HEK293 (cell line): Measurements from ENCODE around the gene UBE3C.

ENCODE experiments used
- CTCF ChIA-PET: fragments of 350-600 bp; formaldehyde crosslinking; extraction: SDS; loops from one replicate; lab custom pipeline; 2021; ENCODE audit warnings: antibody characterized with exemption; lab: Yijun Ruan, JAX
- POLR2A ChIA-PET: fragments of 300-600 bp; formaldehyde crosslinking; extraction: SDS; loops from one replicate; lab custom pipeline; 2020; ENCODE audit warnings: antibody characterized with exemption, inconsistent platforms; lab: Yijun Ruan, JAX
- H3K27ac ChIP-seq: fragments of 200-500 bp; sonication (Bioruptor generic); 2 replicates; pipeline ENCODE4 v1.5.1; 2014; ENCODE audit warnings: low read depth, low read length, control low read depth, inconsistent platforms; ENCODE audit errors: extremely low read depth
- H3K36me3 ChIP-seq, 2 experiments: fragments of 200-500 bp in 1 of 2; sonication (Bioruptor generic) in 1 of 2; 1 replicate in 1 of 2; 2 replicates in 1 of 2; pipeline ENCODE4 v1.5.1; 2014 to 2017; ENCODE audit warnings: inconsistent platforms in 2 of 2, low read length in 2 of 2; ENCODE audit not compliant: control insufficient read depth in 2 of 2, insufficient read depth in 1 of 2
- H3K4me1 ChIP-seq: fragments of 200-500 bp; sonication (Bioruptor generic); 2 replicates; pipeline ENCODE4 v1.5.1; 2014; ENCODE audit warnings: mild to moderate bottlenecking, low read length, inconsistent platforms; ENCODE audit not compliant: control insufficient read depth, insufficient read depth
- H3K4me3 ChIP-seq: 2 replicates; pipeline ENCODE4 v1.5.1; 2011; ENCODE audit warnings: low read depth, mild to moderate bottlenecking, control low read depth, low read length, moderate library complexity
- H3K9me3 ChIP-seq: fragments of 200-500 bp; sonication (Bioruptor generic); 2 replicates; pipeline ENCODE4 v1.5.1; 2014; ENCODE audit warnings: low read depth, low read length, inconsistent platforms; ENCODE audit not compliant: control insufficient read depth, insufficient read depth
- BCL11A ChIP-seq: fragments of 450-650 bp; formaldehyde crosslinking; IDR thresholded peaks from 2 replicates; pipeline ENCODE4 v1.5.1; 2016; ENCODE audit warnings: low read depth, missing biosample characterization, missing genetic modification characterization
- GLI4 ChIP-seq: fragments of 450-650 bp; formaldehyde crosslinking; IDR thresholded peaks from 2 replicates; pipeline ENCODE4 v1.5.1; 2016; ENCODE audit warnings: missing biosample characterization, missing genetic modification characterization
- GLIS2 ChIP-seq: fragments of 450-650 bp; formaldehyde crosslinking; IDR thresholded peaks from 2 replicates; pipeline ENCODE4 v1.5.1; 2016; ENCODE audit warnings: missing biosample characterization, missing genetic modification characterization
- HOXA7 ChIP-seq: sonication (generic); formaldehyde crosslinking; IDR thresholded peaks from 2 replicates; pipeline ENCODE4 v1.8.1; 2022; ENCODE audit warnings: missing genetic modification reagents, borderline replicate concordance
- MEIS1 ChIP-seq: sonication (generic); formaldehyde crosslinking; IDR thresholded peaks from 2 replicates; pipeline ENCODE4 v1.8.1; 2022; ENCODE audit warnings: missing genetic modification reagents, mild to moderate bottlenecking, borderline replicate concordance
- OSR2 ChIP-seq: fragments of 450-650 bp; formaldehyde crosslinking; IDR thresholded peaks from 2 replicates; pipeline ENCODE4 v1.5.1; 2016; ENCODE audit warnings: missing biosample characterization, missing genetic modification characterization
- PRDM2 ChIP-seq: fragments of 450-650 bp; formaldehyde crosslinking; IDR thresholded peaks from 2 replicates; pipeline ENCODE4 v1.5.1; 2016; ENCODE audit warnings: missing biosample characterization, missing genetic modification characterization, borderline replicate concordance
- PRDM6 ChIP-seq: fragments of 450-650 bp; formaldehyde crosslinking; IDR thresholded peaks from 2 replicates; pipeline ENCODE4 v1.5.1; 2017; ENCODE audit warnings: missing biosample characterization, missing genetic modification characterization
- REPIN1 ChIP-seq: fragments of 450-650 bp; formaldehyde crosslinking; IDR thresholded peaks from 2 replicates; pipeline ENCODE4 v1.5.1; 2017; ENCODE audit warnings: missing biosample characterization, missing genetic modification characterization, low read depth
- SCRT1 ChIP-seq: fragments of 450-650 bp; formaldehyde crosslinking; IDR thresholded peaks from 2 replicates; pipeline ENCODE4 v1.5.1; 2016; ENCODE audit warnings: missing biosample characterization, missing genetic modification characterization, borderline replicate concordance
- SCRT2 ChIP-seq: fragments of 450-650 bp; formaldehyde crosslinking; IDR thresholded peaks from 2 replicates; pipeline ENCODE4 v1.5.1; 2016; ENCODE audit warnings: missing biosample characterization, missing genetic modification characterization
- TRIM28 ChIP-seq: IDR thresholded peaks from 2 replicates; pipeline ENCODE4 v1.6.1; 2011; ENCODE audit warnings: low read length, control low read depth, borderline replicate concordance
- WT1 ChIP-seq: fragments of 450-650 bp; formaldehyde crosslinking; IDR thresholded peaks from 2 replicates; pipeline ENCODE4 v1.5.1; 2016; ENCODE audit warnings: missing biosample characterization, missing genetic modification characterization
- ZBTB26 ChIP-seq: fragments of 450-650 bp; formaldehyde crosslinking; optimal IDR thresholded peaks from 2 replicates; pipeline ENCODE3; 2016; ENCODE audit warnings: missing biosample characterization, mild to moderate bottlenecking, missing genetic modification characterization
- ZBTB48 ChIP-seq: fragments of 450-650 bp; formaldehyde crosslinking; IDR thresholded peaks from 2 replicates; pipeline ENCODE4 v1.5.1; 2016; ENCODE audit warnings: missing biosample characterization, missing genetic modification characterization
- ZNF37A ChIP-seq: fragments of 450-650 bp; IDR thresholded peaks from 2 replicates; pipeline ENCODE4 v1.5.1; 2018; ENCODE audit warnings: missing biosample characterization, missing genetic modification characterization
- ZNF394 ChIP-seq: fragments of 450-650 bp; formaldehyde crosslinking; IDR thresholded peaks from 2 replicates; pipeline ENCODE4 v1.5.1; 2016; ENCODE audit warnings: missing biosample characterization, missing genetic modification characterization, mild to moderate bottlenecking, moderate library complexity, borderline replicate concordance
- ZNF426 ChIP-seq: fragments of 450-650 bp; formaldehyde crosslinking; IDR thresholded peaks from 2 replicates; pipeline ENCODE4 v1.5.1; 2017; ENCODE audit warnings: missing biosample characterization, missing genetic modification characterization, mild to moderate bottlenecking, inconsistent platforms, moderate library complexity
- ZNF513 ChIP-seq: fragments of 450-650 bp; IDR thresholded peaks from 2 replicates; pipeline ENCODE4 v1.5.1; 2018; ENCODE audit warnings: missing biosample characterization, missing genetic modification characterization
- ZNF529 ChIP-seq: fragments of 450-650 bp; formaldehyde crosslinking; IDR thresholded peaks from 2 replicates; pipeline ENCODE4 v1.5.1; 2017; ENCODE audit warnings: missing genetic modification characterization, missing biosample characterization; ENCODE audit not compliant: insufficient replicate concordance
- ZNF580 ChIP-seq: fragments of 450-650 bp; formaldehyde crosslinking; IDR thresholded peaks from 2 replicates; pipeline ENCODE4 v1.5.1; 2016; ENCODE audit warnings: missing biosample characterization, missing genetic modification characterization
- ZNF610 ChIP-seq: fragments of 450-650 bp; formaldehyde crosslinking; IDR thresholded peaks from 2 replicates; pipeline ENCODE4 v1.5.1; 2016; ENCODE audit warnings: missing biosample characterization, missing genetic modification characterization, borderline replicate concordance
- ZNF654 ChIP-seq: fragments of 450-650 bp; formaldehyde crosslinking; IDR thresholded peaks from 2 replicates; pipeline ENCODE4 v1.5.1; 2016; ENCODE audit warnings: low read depth, missing biosample characterization, missing genetic modification characterization
- ZNF677 ChIP-seq: fragments of 450-650 bp; IDR thresholded peaks from 2 replicates; pipeline ENCODE4 v1.5.0; 2018; ENCODE audit warnings: missing biosample characterization, mild to moderate bottlenecking, missing genetic modification characterization, moderate library complexity

UBE3C gene

DNA sequence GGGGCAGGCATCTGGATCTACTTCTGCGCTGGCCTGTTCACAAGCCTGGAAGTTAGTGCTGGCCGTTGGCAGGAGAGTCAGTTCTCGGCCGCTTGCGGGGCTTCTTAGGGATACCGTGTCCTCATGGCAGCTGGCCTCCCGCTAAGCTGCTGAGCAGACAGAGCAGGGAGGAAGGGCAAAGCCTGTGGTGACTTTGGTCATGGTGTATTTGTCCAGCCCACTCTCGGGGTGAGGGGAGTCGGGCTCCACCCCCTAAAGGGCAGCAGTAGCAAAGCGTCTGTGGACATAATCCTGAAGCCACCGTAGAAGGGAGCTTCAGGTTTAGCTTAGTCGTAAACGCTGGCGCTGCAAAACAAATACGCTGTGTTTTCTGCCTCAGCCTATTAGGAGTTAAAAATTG, 12.2 kb downstream of the UBE3C start (continued):
- TF ChIP-seq TRIM28 = peak; percentile 86
- TF ChIP-seq ZBTB48 (tag by site-specific recombination) = no peak
- TF ChIP-seq PRDM6 (tag by site-specific recombination) = 0 out of 2 replicates have a peak, but pooled peaks have one; percentile 15
- TF ChIP-seq ZNF513 (tag by site-specific recombination) = no peak
- TF ChIP-seq ZNF37A (tag by site-specific recombination) = no peak
- TF ChIP-seq ZNF580 (tag by site-specific recombination) = no peak
- TF ChIP-seq GLIS2 = peak; percentile 10; the same call in 1 of the 2 replicates
- no peak for TF ChIP-seq ZNF654 (tag by site-specific recombination)
- TF ChIP-seq, all 188 proteins: peak for 10

GRCh38 chr7:157151626-157152339, 13.1 kb downstream of the UBE3C start:
- no peak overlapping the region for H3K4me3 ChIP-seq
- H3K9me3 ChIP-seq = no peaks in the 10 kb centered on the region
- H3K4me1 ChIP-seq = peaks cover 8% of the 10 kb centered on the region; the same call in 1 of the 2 replicates
- ChIA-PET CTCF (interaction anchor here (0.5 to 0.7 kb wide), 2 partner anchors 19 to 182 kb away, joined by 3 to 4 read pairs; no protein-coding TSS in a partner anchor), POLR2A (no interaction called here)
- H3K36me3 ChIP-seq = peaks cover 0 to 9% of the 10 kb centered on the region in 2 experiments; a peak in 1 of 3 replicates
- H3K27ac ChIP-seq = no peak overlapping the region
- TF ChIP-seq GLIS2 (no peak), ZNF529 (no peak), ZNF426 (tag by site-specific recombination) (no peak), SCRT1 (0 out of 2 replicates have a peak, but pooled peaks have one; percentile 64), OSR2 (no peak), MEIS1 (CRISPR knock-in tag) (no peak), BCL11A (no peak), PRDM2 (no peak), GLI4 (tag by site-specific recombination) (no peak), ZBTB26 (no peak), WT1 (0 out of 2 replicates have a peak, but pooled peaks have one; percentile 19), ZNF677 (no peak), SCRT2 (peak; percentile 62), ZNF610 (no peak), ZNF394 (tag by site-specific recombination) (peak; percentile 15; the same call in 1 of the 2 replicates), ZNF654 (tag by site-specific recombination) (no peak), REPIN1 (tag by site-specific recombination) (no peak), HOXA7 (no peak)
